ENCODE data around the gene SLC27A5. TPM values are rescaled to one million over a fixed set of nuclear protein-coding genes. Genes with fewer than 3 reads are reported as not detected.
A peak's percentile ranks its signal among the peaks of the same experiment; 100 is the strongest.

Gene SLC27A5
- total and polyA plus RNA-seq, 9 of the 15 experiments (the other 6 are each of a cell fraction or from before 2014, with no cell fraction given) = 42.2 to 318 (median 64.7) TPM

DNA sequence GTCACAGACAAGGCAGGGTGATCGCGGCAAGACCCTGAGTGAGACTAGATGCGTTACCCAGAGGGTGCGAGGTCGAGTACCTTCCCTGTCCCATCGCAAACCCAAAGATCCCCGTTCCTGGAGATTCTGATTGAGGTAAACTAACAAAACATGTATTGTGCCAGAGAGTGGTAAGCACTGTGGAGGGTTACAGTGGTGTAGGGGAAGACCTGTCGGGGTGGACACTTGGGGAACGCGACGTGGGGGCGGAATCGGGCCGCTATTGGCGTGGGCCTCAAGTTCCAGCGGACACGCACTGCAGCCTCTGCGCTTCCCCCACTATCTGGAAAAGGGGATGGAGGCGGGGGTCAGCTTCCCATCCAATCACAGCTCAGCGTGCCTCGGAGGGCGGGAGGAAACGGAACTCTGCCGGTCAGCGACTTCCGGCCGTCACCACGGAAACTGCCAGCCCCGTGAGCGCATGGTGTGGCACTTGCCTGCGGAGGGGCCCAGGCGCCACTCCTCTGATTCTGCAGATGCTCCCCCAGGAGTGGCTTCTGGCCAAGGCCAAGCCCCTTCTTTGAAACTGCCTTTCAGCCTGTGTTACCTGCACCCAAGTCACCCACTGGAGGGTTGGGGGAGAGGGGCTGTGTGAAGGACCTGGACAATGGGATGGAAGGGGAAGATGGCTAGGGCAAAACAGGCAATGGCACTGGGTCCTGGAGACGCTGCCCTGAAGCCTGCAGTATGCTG is 47.6 kb upstream of the SLC27A5 start (continued):
- peak; percentile 86 for TF ChIP-seq RBFOX2 (IDR thresholded peaks at IDR 0.05; ENCODE audit: low read depth, low read length)
- TF ChIP-seq ZNF449 (CRISPR knock-in tag; IDR thresholded peaks at IDR 0.05) = no peak
- peak; percentile 73; the same call in 1 of the 2 replicates for TF ChIP-seq PHF8 (IDR thresholded peaks at IDR 0.05; ENCODE audit: borderline replicate concordance, low read length)
- TF ChIP-seq TRIM24 (IDR thresholded peaks at IDR 0.05) = peak in 1 of 2 experiments; percentile 70; a peak in 2 of 4 replicates
- TF ChIP-seq TCF7 (IDR thresholded peaks at IDR 0.05; ENCODE audit: borderline replicate concordance) = no peak
- no peak for TF ChIP-seq ILF3 (IDR thresholded peaks at IDR 0.05; ENCODE audit: borderline replicate concordance)
- TF ChIP-seq ZNF263 (CRISPR knock-in tag; IDR thresholded peaks at IDR 0.05; ENCODE audit: borderline replicate concordance) = no peak
- no peak for TF ChIP-seq CC2D1A (IDR thresholded peaks at IDR 0.05)
- peak; percentile 67 for TF ChIP-seq PKNOX1 (IDR thresholded peaks at IDR 0.05)
- TF ChIP-seq NKRF (IDR thresholded peaks at IDR 0.05; ENCODE audit: borderline replicate concordance) = peak; percentile 77; the same call in 1 of the 2 replicates
- TF ChIP-seq ZNF780A (CRISPR knock-in tag; IDR thresholded peaks at IDR 0.05) = 0 out of 2 replicates have a peak, but pooled peaks have one; percentile 53
- TF ChIP-seq STAG1 (CRISPR knock-in tag; IDR thresholded peaks at IDR 0.05; ENCODE audit: borderline replicate concordance) = no peak
- no peak for TF ChIP-seq ILK (tag; IDR thresholded peaks at IDR 0.05; ENCODE audit: borderline replicate concordance, low read depth)
- TF ChIP-seq MTA1 (IDR thresholded peaks at IDR 0.05; ENCODE audit: borderline replicate concordance) = no peak
- peak in 1 of 2 experiments; percentile 70; a peak in 1 of 4 replicates for TF ChIP-seq RCOR1 (IDR thresholded peaks at IDR 0.05; ENCODE audit: borderline replicate concordance in 1 of 2, low read depth in 2 of 2, low read length in 2 of 2)
- TF ChIP-seq SMARCC2 (IDR thresholded peaks at IDR 0.05; ENCODE audit: low read depth) = no peak
- peak; percentile 85 for TF ChIP-seq POLR2G (IDR thresholded peaks at IDR 0.05; ENCODE audit: low read depth, low read length)
- peak; percentile 77 to 81; a peak in 3 of 4 replicates for TF ChIP-seq SIN3A (IDR thresholded peaks at IDR 0.05; ENCODE audit: borderline replicate concordance in 2 of 2, control insufficient read depth in 1 of 2, low read depth in 2 of 2, low read length in 2 of 2)
- TF ChIP-seq ZFX (CRISPR knock-in tag; IDR thresholded peaks at IDR 0.05) = peak; percentile 89
- TF ChIP-seq ATF7 (IDR thresholded peaks at IDR 0.05) = peak; percentile 15; the same call in 1 of the 2 replicates
- no peak for TF ChIP-seq XRCC3 (IDR thresholded peaks at IDR 0.05)
- TF ChIP-seq, protein P1, sequence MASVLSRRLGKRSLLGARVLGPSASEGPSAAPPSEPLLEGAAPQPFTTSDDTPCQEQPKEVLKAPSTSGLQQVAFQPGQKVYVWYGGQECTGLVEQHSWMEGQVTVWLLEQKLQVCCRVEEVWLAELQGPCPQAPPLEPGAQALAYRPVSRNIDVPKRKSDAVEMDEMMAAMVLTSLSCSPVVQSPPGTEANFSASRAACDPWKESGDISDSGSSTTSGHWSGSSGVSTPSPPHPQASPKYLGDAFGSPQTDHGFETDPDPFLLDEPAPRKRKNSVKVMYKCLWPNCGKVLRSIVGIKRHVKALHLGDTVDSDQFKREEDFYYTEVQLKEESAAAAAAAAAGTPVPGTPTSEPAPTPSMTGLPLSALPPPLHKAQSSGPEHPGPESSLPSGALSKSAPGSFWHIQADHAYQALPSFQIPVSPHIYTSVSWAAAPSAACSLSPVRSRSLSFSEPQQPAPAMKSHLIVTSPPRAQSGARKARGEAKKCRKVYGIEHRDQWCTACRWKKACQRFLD (CRISPR knock-in tag; IDR thresholded peaks at IDR 0.05) = peak; percentile 89

Data from K562 (cell line).